ENCODE measurements around the gene STK16. TPM values are rescaled to one million over a fixed set of nuclear protein-coding genes. Genes with fewer than 3 reads are reported as not detected.

The STK16 gene
- total and polyA plus RNA-seq, 2 of the 13 experiments (the other 11 are each of a cell fraction or from before 2014, with no cell fraction given), result 28.0 to 50.9 TPM

GRCh38 chr2:219218732-219219701 lies 26.3 kb upstream of the STK16 start, which contains the start of gene ABCB6 (continued):
- TF ChIP-seq CSRNP2 (CRISPR knock-in tag; conservative IDR thresholded peaks at IDR 0.05; ENCODE audit: low read depth) (no peak), ZNF549 (CRISPR knock-in tag; IDR thresholded peaks at IDR 0.05) (no peak), ZBTB46 (CRISPR knock-in tag; IDR thresholded peaks at IDR 0.05; ENCODE audit: borderline replicate concordance) (no peak), ZSCAN12 (CRISPR knock-in tag; IDR thresholded peaks at IDR 0.05) (no peak), ZNF781 (CRISPR knock-in tag; IDR thresholded peaks at IDR 0.05; ENCODE audit: borderline replicate concordance, not compliant biosample characterization) (peak; percentile 33), ZKSCAN8 (CRISPR knock-in tag; IDR thresholded peaks at IDR 0.05; ENCODE audit: borderline replicate concordance) (no peak; the same call in 1 of the 2 replicates), KIAA2018 (CRISPR knock-in tag; IDR thresholded peaks at IDR 0.05; ENCODE audit: borderline replicate concordance) (no peak), ZFP90 (CRISPR knock-in tag; IDR thresholded peaks at IDR 0.05; ENCODE audit: borderline replicate concordance) (peak; percentile 88), KDM2A (CRISPR knock-in tag; IDR thresholded peaks at IDR 0.05; ENCODE audit: borderline replicate concordance, low read depth) (peak; percentile 100), ETS1 (CRISPR knock-in tag; IDR thresholded peaks at IDR 0.05) (peak; percentile 92; the same call in 1 of the 2 replicates), FOXP4 (CRISPR knock-in tag; IDR thresholded peaks at IDR 0.05) (peak; percentile 77)
